GM12873 (cell line): ENCODE data around the gene FAM210A.

Source experiments
- TF ChIP-seq, protein P1 (sequence below): IDR thresholded peaks from 2 replicates; pipeline ENCODE4 v1.5.1; 2012; ENCODE audit warnings: low read depth, mild to moderate bottlenecking, moderate library complexity, low read length, control low read depth; ENCODE audit not compliant: insufficient read depth; ENCODE audit errors: missing control alignments

Gene FAM210A

GRCh38 chr18:13614641-13615288 lies 111.6 kb downstream of the FAM210A start:
- TF ChIP-seq, protein P1, sequence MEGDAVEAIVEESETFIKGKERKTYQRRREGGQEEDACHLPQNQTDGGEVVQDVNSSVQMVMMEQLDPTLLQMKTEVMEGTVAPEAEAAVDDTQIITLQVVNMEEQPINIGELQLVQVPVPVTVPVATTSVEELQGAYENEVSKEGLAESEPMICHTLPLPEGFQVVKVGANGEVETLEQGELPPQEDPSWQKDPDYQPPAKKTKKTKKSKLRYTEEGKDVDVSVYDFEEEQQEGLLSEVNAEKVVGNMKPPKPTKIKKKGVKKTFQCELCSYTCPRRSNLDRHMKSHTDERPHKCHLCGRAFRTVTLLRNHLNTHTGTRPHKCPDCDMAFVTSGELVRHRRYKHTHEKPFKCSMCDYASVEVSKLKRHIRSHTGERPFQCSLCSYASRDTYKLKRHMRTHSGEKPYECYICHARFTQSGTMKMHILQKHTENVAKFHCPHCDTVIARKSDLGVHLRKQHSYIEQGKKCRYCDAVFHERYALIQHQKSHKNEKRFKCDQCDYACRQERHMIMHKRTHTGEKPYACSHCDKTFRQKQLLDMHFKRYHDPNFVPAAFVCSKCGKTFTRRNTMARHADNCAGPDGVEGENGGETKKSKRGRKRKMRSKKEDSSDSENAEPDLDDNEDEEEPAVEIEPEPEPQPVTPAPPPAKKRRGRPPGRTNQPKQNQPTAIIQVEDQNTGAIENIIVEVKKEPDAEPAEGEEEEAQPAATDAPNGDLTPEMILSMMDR = no peak

GRCh38 chr18:13613591-13614501 lies 112.5 kb downstream of the FAM210A start:
- TF ChIP-seq, protein P1 = no peak
